CD4-positive, alpha-beta T cell treated with Interleukin-15 for 4 hours (primary cell): Measurements from ENCODE around the gene ARRB1.
"Not testable (repeated sequence)": the region's sequence is repeated elsewhere in the genome, so short reads cannot be mapped to it uniquely, and the experiment has no call there.

Source experiments
- DNase-seq: peaks from one replicate; pipeline ENCODE4 v3.0.0-alpha.2; 2020; ENCODE audit warnings: low spot score

Gene ARRB1

DNA sequence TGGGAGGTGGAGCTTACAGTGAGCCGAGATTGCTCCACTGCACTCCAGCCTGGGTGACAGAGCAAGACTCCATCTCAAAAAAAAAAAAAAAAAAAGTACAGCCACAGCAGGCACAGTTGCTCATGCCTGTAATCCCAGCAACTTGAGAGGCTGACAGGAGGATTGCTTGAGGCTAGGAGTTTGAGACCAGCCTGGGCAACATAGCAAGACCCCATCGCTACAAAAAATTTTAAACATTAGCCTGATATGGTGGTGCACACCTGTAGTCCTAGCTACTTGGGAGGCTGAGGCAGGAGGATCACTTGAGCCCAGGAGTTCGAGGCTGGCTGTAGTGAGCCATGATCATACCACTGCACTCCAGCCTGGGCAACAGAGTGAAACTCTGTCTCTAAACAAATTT lies 76.7 kb downstream of the ARRB1 start:
- DNase-seq: not testable (repeated sequence)

DNA sequence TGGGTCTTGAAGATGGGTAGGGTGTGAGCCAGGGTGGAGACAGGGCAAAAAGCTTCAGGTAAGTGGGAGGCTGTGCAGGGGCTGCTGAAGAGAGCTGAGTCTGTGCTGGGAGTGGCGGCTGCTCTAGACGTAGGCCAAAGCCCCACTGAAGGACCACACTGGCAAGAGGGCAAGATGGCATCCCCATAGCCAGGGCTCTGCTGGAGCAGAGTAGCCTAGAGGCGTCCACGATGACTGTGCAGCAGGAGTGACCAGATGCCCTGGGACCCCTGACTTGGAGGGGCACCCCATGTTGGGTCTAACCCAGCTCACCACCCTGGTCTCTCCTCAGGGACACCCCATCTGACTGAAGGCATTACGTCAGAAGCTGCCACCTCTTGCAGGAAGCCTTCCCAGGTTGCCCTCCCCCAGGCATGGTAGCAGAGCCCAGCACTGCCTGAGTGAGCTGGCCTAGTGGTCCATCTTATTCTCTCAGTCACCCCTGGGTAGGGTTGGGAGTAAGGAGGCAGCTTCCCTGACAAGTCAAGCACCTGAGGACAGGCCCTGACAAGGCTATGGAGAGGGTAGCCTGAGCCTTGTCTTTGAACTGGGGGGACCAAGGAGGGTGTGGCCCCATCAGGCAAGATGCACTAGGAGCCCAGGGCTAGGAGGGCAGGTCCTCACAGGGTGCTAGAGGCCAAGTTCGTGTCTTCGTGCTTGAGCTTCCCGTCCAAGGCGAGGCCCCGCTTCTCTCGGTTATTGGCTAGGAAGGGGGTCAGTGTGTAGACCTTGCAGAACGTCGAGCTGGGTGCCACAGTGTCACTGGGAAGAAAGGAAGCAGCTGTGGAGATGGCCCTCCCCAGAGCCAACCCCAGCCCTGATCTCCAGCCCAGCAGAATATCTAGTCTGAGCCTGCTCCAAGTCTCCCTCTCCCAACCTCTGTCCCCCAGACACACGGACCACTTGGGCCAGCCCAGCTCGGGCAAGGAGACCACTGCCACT lies 77.8 kb downstream of the ARRB1 start:
- DNase-seq: no peak

DNA sequence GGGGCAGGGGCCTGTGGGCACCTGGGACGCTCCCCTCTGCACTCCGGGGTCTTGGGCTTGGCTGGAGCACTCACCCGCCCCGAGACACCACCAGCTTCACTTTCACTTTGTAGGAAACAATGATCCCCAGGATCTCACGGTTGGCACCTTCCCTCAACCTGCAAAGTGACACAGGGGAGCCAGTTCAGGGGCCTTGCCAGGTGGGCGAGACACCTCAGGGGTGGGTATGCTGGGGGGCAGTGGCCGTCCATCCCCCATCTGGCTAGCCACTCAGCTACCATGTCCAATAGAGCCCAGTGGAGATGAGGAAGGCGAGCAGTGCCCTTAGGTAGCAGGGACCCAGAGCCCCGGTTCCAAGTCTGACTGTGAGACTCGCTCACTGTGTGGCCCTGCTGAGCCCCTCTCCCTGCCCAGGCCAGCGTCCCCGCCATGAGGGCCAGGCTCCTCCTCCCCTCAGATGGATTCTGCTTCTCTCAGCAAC lies 78.6 kb downstream of the ARRB1 start:
- no peak for DNase-seq

DNA sequence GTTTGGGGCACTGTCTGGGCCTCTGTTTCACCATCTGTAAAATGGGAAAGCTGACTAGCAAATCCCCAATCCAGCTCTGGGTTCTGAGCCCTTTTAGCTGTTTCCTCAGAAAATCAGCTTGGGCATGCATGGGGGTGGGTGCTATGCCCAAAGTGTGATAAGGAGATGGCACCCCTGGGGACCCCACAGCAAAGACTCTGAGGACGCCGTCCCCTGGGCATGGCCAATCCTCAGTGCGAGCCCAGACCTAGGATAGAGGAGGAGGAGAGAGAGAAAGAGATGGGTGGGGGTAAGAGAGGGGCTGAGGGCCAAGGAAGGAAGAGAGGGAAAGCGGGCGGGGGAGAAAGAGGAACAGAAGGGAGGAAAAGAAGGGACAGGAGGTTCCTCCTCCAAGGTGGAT lies 79.1 kb downstream of the ARRB1 start:
- no peak for DNase-seq

DNA sequence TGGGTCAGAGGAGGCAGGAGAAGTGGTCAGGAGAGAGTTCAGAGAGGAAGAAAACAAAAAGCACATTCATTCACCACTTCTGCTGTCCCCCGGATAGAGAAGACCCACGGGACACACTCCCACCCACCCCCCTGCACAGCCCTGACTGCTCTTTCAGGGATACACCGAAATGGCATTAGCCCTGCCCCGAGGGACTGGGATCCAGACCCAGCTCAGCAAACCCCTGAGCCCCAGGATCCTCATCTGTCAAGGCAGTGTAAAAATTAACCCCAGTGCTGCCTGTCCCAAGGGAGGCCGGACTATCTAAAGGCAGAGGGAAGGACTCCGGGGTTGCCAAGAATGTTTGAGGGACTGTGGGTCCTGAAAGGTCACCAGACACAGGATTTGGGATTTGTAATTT lies 79.7 kb downstream of the ARRB1 start:
- DNase-seq: no peak

DNA sequence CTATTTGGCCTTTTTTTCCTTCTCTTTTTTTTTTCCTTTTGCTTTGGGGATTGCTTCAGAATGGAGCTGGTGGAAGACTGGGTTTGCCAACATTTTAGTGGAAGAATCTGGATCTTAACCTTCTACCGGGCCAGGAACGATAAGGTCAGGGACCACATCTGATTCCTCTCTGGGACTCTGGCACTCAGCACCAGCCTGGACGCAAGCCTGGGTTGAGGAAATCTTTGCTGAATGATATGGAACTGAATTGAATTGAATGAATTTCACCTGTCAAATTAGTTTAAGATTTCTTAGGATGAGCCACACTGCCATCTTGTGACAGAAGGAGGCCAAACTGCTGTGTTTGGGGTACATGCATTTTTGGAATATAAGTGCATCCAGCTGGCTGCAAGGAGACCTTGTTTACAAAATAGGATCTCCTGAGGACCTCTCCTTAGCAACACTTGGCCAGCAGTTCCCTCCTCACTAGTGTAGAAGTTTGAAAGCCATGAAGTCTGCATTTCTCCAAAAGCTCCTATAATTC lies 80.5 kb downstream of the ARRB1 start:
- DNase-seq: peak; percentile 37

DNA sequence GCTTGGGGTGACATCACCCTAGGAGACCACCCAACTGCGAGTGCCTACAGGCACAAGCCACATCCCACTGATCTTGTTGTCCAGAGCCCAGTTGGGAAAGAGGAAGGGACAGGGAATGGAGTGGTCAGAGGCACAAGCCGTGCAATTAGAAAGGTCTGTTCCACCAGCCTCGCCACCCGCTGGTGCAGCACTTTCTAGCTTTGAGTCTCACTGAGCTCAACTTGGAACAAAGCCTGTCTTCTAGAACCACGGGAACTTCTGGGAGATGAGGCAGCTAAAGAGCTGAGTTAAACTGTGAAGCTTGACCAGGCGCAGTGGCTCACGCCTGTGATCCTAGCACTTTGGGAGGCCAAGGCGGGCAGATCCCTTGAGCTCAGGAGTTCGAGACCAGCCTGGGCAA lies 81.6 kb downstream of the ARRB1 start:
- no peak for DNase-seq

DNA sequence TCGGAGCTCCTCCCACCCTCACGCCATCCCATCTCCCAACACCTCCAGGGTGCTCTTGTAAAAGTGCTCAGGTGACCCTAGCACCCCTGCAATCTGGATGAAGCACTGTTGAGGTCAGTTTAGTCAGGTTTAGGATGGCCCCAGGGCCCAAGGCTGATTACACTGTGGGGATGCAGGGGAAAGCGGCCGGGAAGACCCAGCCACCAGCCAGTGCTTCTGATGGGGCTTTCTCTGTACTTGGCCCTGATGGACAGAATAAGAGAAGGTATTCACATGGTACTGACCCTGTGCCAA lies 82.1 kb downstream of the ARRB1 start:
- DNase-seq: no peak

DNA sequence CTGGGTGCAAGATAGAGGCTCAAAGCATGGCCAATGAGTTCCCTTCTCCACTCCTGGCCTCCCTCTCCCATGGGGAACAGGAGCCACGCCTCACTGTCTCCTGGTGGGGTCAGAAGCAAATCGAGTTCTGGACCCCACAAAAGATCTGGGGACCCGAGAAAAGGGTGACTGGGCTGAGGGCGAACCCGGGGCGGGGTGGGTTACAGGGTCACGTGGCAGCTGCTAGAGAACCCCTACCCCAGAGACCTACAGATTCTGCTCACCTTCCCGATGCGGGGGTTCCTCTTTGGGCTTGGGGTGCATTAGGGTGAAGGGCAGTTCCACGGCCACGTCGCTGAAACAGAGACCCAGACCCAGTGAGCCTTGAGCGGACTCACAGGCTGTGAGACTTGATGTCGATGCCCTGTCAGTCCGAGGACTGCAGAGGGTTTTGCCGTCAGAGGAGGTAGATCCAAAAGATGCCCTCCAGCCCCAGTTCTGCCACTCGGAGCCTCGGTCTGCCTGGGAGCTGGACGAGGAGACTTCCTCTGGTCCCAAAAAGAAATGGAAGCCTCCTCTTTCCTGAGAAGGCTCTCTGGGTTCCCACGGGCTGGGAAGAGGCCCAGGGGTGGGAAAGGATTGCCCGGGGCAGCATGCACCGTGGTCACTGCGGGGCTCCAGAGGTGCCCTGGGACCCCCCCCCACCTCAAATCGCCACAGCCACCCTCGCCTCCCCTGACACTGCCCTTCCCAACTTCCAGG lies 82.7 kb downstream of the ARRB1 start:
- DNase-seq: no peak

DNA sequence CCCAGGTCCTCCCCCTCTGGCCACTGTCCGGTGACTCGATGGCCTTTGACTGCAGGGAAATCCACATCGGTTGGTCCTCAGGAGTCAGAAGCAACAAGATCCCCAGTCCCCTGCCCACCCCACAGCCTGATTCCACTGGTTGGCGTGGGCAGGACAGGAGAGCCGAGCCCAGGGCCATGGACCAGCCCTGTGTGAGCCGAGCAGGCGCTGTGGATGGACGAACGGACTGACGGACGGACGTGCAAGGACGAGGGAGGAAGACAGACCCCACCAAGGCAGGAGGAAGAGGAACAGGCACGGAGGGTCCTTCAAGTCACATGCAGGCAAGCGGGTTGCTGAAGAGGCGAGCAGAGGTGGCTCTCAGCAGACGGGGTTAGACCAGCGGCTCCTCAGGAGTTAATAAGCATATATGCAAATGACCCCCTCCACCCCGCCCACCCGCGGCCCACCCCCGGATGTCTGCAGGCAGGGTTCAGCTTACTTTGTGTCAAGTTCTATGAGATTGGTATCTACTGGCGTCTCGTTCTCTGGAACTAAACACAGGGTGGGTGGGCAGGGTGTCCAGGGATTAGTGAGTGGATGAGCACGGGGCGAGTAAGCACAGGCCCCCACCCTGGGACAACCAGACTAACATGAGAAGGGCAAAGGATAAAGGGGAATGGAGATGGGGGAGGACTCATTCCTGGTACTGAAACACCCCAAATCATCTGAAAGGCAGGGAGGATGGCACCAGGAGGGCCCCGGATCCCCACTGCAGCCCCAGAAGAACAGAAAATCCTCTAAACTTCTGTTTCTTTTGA lies 84.1 kb downstream of the ARRB1 start:
- no peak for DNase-seq

DNA sequence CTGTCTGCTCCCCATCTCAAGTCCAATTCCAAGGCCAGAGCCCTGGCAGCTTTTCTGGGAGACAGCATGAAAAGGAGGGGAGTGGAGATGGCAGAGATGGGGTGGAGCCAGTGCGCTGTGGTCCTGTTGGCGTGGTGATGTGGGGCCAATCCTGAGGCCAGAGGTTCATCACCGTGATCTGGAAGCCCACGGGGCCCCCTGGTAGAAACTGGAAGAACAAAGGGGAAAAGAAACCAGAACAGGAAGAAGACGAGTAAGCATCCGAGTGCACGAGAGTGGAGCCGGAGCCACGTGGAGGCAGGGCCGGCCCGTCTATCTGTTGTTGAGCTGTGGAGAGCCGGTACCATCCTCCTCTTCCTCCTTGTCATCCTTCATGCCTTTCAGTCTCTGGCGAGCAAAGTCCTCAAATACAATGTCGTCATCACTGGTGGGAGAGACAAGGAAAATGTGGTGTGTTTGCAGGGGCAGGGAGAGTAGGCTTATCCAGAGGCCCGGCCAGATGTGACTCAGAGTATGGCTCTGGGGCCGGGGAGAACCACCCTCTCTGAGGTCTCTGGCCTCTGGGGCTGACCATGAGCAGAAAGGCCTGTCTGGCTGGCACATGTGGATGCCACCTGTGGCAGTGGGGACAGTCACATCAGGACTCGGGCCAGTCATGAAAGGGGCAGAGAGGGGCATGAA lies 85.5 kb downstream of the ARRB1 start:
- no peak for DNase-seq

DNA sequence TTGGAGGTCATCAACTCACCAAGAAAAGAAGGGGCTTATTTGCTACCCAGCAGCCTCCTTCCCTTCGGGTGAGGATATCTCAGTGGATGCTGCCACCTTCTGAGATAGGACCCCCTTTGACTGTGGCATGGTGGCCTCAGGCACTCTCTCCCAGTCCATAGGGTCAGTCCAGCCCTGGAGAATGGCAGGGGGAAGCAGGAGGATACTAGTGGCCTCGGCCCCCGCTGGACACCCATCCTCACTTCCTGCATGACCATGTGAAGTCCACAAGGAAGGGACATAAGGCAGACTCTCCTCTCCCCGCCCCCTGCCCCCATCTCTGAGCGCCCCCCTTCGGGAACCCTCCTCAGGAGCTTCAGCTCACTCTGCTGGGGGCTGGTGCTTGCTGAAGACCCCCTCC lies 86.5 kb downstream of the ARRB1 start:
- DNase-seq: no peak

DNA sequence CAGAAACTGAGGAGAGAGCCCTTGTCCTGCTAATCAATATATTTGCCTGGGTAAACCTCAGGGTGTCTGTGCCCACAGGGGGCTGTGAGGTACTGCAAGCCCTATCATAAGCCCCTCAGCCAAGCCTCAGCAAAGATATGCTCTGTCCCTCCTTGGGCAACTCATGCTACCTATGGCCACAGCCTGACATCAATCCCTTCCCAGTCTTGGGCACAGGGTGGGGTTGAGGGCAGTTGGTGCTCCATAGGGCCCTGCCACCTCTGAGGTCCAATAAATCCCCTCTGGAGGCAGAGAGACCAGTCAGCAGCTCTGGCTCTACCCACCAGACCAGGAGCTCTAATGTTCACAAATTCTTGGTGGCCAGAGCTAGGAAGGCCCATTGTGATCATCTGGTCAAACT lies 87.1 kb downstream of the ARRB1 start:
- DNase-seq: no peak

DNA sequence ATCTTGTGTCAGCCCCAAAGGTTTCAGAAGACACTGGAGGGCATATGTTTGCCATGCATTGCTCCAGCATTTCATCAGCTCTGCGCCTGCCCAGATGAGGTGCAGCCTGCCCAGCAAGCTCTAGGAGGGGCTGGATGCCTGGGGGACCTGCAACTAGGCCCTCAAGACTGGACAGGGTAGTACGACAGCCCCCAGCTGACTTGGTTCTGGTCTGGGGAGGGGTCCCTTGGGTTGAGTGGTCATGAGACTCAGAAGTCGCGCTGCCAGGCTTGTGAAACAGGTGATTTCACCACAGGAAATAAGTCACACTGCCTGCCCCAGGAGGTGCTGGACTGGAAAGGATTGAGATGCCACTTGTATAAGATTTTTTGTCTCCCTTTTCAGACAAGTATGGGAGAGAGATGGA lies 87.5 kb downstream of the ARRB1 start:
- DNase-seq: peak; percentile 14

DNA sequence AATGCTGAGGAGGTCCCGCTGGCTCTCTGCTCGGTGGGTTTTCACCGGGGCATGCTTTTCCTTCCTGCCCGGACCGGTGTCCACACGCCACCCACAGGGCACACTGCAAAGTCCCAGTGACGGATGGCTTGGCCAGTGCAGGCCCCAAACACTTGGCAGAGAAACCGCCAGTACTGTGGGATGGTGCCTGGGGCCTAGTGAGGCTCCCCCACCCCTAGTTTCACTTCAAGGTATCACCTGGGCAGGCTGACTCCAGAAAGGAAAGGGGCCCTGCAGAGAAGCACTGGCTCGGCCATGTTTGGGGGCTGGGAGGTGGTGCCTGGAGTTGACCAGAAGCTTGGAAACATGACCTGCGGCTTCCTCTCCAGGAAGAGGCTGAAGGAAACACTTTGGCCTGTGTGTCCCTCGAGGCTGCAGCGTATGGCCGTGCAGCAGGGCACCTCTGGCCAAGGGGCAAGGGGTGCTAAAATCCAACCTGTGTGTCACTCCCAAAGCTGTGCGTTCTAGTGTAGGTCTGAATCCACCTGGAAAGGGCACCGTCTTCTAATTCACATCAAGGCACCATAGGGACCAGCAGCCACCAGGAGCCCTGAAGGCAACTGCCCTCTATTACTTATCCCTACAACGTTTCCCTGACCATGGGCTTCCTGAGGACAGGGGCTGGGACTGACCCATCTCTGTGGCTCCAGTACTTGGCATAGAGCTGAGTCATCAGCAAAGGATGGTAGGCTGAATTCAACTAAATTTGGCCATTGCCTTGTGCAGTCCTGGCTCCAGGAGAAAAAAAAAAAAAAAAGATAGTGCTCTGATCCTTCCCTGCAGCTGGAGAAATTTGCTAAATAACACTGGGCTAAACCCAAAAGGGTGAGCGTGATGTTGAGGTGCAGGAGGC lies 88.3 kb downstream of the ARRB1 start:
- DNase-seq: no peak

DNA sequence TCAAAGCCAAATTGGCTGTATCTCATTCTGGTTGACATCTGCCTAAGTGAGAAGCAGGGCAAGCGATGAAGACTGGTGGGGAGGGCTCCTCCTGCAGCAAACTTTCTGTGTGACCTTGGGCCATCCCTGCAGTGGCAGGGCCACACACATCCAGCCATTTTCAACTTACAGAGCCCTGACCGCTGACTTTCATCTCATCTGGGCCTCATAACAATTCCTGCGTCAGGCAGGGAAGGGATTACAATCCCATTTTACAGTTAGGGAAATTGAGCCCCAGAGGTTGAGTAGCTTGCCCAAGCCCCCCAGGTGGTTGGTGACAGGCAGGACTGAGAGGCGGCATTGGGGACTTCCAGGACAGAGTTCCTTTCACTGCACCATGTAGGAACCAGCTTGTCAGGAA lies 89.0 kb downstream of the ARRB1 start:
- no peak for DNase-seq

DNA sequence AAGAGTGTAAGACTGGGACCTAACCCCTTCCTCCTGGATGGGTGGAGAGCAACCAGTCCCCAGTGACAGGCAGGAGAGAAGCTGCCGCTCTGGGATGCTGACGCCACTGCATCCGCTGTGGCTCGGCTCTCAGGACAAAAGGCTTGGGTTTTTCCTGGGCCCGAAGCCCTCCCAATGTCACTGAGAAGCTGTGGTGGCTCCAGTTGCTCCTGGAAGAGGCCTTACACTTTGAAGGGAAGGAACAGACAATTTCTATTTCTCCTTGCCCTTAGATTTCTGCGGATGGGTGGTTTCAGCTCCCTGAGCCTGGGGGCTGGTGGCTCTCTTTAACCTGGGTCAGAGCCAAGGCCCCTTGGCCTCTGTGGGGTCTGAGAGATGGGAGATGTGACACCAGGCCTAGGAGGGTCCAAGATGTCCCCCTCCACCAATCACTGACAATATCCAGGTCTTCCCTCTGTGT lies 89.5 kb downstream of the ARRB1 start:
- DNase-seq: no peak

DNA sequence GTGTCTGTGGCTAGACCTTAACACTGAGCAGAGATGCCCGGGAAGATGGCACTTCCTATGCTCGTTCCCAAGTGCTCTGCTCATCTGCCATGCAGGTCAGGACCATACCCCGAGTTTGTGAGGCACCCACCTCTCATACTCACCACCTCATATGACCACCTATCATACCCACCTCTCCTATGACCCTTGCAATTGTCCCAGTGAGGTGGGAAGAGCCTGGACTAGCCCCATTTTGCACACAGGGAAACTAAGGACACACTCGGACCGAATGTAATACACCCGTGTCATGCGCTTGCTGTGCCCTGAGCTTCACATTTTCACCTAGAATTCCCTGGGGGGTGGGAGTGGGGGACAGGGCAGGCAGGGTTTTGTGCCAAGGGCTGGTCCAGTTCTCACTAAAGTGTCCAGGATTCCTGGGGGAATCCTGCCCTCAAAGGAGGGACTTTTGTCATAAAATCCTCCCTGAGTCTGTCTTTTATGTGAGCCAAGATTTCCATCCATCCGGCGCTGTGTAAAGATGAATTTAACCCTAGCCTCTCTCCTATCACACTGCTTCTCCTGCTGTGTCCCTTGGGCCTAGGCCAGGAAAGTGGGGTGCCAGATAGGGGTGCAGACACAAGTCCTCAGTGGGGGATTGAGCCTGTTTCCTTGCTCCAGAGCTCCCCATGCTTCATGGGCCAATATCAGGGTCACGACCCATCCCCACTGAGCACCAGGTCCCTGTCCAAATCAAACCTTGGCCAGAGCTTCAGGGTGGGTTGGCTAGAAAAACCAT lies 90.9 kb downstream of the ARRB1 start:
- DNase-seq: no peak

DNA sequence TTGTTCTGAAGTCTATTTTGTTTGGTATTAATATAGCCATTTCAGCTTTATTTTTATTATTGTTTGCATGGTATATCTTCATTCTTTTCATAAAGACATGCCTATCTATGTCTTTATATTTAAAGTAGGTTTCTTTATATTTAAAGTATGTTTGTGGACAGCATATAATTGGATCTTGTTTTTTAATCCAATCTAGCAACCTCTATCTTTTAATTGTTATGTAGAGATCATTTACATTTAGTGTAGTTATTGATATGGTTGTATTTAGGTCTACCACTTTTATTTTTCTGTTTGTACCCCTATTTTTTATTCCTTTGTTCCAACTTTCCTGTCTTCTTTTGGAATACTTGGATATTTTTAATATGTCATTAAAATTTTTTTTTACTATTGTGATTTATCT lies 97.1 kb downstream of the ARRB1 start:
- no peak for DNase-seq

DNA sequence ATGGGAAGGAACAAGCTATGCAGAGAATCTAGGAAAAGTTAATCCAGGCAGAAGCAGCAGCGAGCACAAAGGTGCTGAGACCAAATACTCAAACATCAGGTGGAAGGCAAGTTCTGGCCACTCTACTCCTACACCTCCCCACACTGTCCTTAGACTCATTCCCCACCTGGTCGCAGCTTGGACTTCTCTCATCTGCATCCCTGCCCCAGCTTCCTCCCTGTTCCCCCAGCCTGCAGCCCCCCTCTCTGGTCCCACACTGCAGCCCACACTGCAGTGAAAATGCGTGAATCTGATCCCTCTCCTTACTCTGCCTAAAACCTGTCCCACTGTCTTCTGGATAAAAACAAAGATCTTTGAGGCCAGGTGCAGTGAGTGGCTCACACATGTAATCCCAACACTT lies 101.8 kb downstream of the ARRB1 start:
- DNase-seq: no peak
